Measurements from ENCODE around the gene FER. TPM values are rescaled to one million over a fixed set of nuclear protein-coding genes. Genes with fewer than 3 reads are reported as not detected.

FER gene
- total and polyA plus RNA-seq, 2 of the 13 experiments (the other 11 are each of a cell fraction or from before 2014, with no cell fraction given) = 7.9 to 29.0 TPM

- TF ChIP-seq THAP9 (CRISPR knock-in tag; IDR thresholded peaks at IDR 0.05; ENCODE audit: borderline replicate concordance) (no peak), ATF1 (CRISPR knock-in tag; IDR thresholded peaks at IDR 0.05) (no peak), SP1 (IDR thresholded peaks at IDR 0.05) (no peak), SP1 (CRISPR knock-in tag; IDR thresholded peaks at IDR 0.05) (no peak)
These were observed 425.5 kb downstream of the FER start (continued) for GRCh38 chr5:109173036-109173794.

GRCh38 chr5:109177227-109177626 is 429.5 kb downstream of the FER start:
- no peak overlapping the region for H3K4me2 ChIP-seq (ENCODE audit: low read depth, low read length)
- no peaks in the 10 kb centered on the region for H3K9me3 ChIP-seq (ENCODE audit: low read length)
- ATAC-seq = no peak
- no peak overlapping the region for H3K9ac ChIP-seq (ENCODE audit: insufficient read depth, low read depth, low read length)
- no peak for DNase-seq (ENCODE audit: low spot score)
- in situ Hi-C loops (cut with HindIII; ENCODE audit: extremely low pct_ligation_motif_present, low pct_unique_long_range_greater_than_20kb) (no loop called here), intact Hi-C loops (cut with micrococcal nuclease; ENCODE audit: unreplicated experiment) (no loop called here)
- ChIA-PET POLR2A (no interaction called here), CTCF (ENCODE audit: low intra/inter-chr PET ratio, low total read pairs) (no interaction called here)
- H2AFZ ChIP-seq (ENCODE audit: low read length) = no peak overlapping the region
- TF ChIP-seq GPN1 (CRISPR knock-in tag; IDR thresholded peaks at IDR 0.05; ENCODE audit: borderline replicate concordance) = no peak
- no peak for TF ChIP-seq NR2F6 (IDR thresholded peaks at IDR 0.05)
- TF ChIP-seq NR2F6 (CRISPR knock-in tag; IDR thresholded peaks at IDR 0.05) = no peak
- TF ChIP-seq ZNF605 (CRISPR knock-in tag; IDR thresholded peaks at IDR 0.05) = no peak
- no peak for TF ChIP-seq ZZZ3 (CRISPR knock-in tag; IDR thresholded peaks at IDR 0.05; ENCODE audit: borderline replicate concordance)
- no peak for TF ChIP-seq RFX5 (IDR thresholded peaks at IDR 0.05; ENCODE audit: low read depth, low read length)
- no peak for TF ChIP-seq MIER3 (CRISPR knock-in tag; IDR thresholded peaks at IDR 0.05; ENCODE audit: borderline replicate concordance)
- TF ChIP-seq REST (IDR thresholded peaks at IDR 0.05; ENCODE audit: borderline replicate concordance in 1 of 2, low read depth in 1 of 2, low read length in 2 of 2) = no peak
- TF ChIP-seq, protein P1, sequence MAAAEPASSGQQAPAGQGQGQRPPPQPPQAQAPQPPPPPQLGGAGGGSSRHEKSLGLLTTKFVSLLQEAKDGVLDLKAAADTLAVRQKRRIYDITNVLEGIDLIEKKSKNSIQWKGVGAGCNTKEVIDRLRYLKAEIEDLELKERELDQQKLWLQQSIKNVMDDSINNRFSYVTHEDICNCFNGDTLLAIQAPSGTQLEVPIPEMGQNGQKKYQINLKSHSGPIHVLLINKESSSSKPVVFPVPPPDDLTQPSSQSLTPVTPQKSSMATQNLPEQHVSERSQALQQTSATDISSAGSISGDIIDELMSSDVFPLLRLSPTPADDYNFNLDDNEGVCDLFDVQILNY (CRISPR knock-in tag; conservative IDR thresholded peaks at IDR 0.05) = no peak
- TF ChIP-seq SALL1 (CRISPR knock-in tag; IDR thresholded peaks at IDR 0.05) = no peak
- no peak for TF ChIP-seq ZNF713 (CRISPR knock-in tag; IDR thresholded peaks at IDR 0.05)
- TF ChIP-seq ZNF317 (CRISPR knock-in tag; IDR thresholded peaks at IDR 0.05) = no peak
- no peak for TF ChIP-seq HOXA7 (CRISPR knock-in tag; IDR thresholded peaks at IDR 0.05)
- no peak for TF ChIP-seq ZFY (CRISPR knock-in tag; IDR thresholded peaks at IDR 0.05)
- TF ChIP-seq RFX1 (IDR thresholded peaks at IDR 0.05) = no peak
- no peaks in the 10 kb centered on the region for H3K79me2 ChIP-seq (ENCODE audit: insufficient read depth, low read length)
- BruUV-seq (replicated peaks) = no TSS peak
- no peaks in the 10 kb centered on the region for H3K4me1 ChIP-seq (ENCODE audit: insufficient read depth, low read length)
- H3K36me3 ChIP-seq (replicated peaks in 1 of 2; ENCODE audit: control insufficient read depth in 1 of 2, insufficient read depth in 2 of 2, low read length in 2 of 2) = no peaks in the 10 kb centered on the region; a peak in 1 of 5 replicates
- no peaks in the 10 kb centered on the region for H3K27me3 ChIP-seq (ENCODE audit: control insufficient read depth in 1 of 2, insufficient read depth in 2 of 2, low read length in 2 of 2)
- 95% methylated on average over 2 of the region's 2 CpGs for WGBS (ENCODE audit: low lambda C conversion rate)
- H3K4me3 ChIP-seq (replicated peaks in 1 of 3; ENCODE audit: insufficient read depth in 1 of 3, low read depth in 2 of 3, low read length in 3 of 3) = no peak overlapping the region
- H4K20me1 ChIP-seq (ENCODE audit: insufficient read depth, low read length) = no peaks in the 10 kb centered on the region
- no peak for FAIRE-seq
- no peak overlapping the region for H3K27ac ChIP-seq (ENCODE audit: extremely low read length, insufficient read depth, low read length)

Data from HepG2 (cell line).